Measurements from ENCODE around the gene SLC36A2. TPM values are rescaled to one million over a fixed set of nuclear protein-coding genes. Genes with fewer than 3 reads are reported as not detected.
A peak's percentile ranks its signal among the peaks of the same experiment; 100 is the strongest.

SLC36A2 gene
- total RNA-seq, 1 experiment from 2014 or later = not detected

- ChIA-PET CTCF (no interaction called here), POLR2A (no interaction called here)
- H3K36me3 ChIP-seq (ENCODE audit: control insufficient read depth, insufficient read depth, low read length) = no peaks in the 10 kb centered on the region
- peaks cover 2% of the 10 kb centered on the region; the same call in 1 of the 2 replicates for H3K4me1 ChIP-seq (ENCODE audit: control insufficient read depth, insufficient read depth, low read length)
- no peak for DNase-seq (ENCODE audit: low read depth, low spot score)
- ATAC-seq = no peak
- H3K27me3 ChIP-seq (ENCODE audit: control insufficient read depth, insufficient read depth, low read length) = no peaks in the 10 kb centered on the region
- TF ChIP-seq, protein P1, sequence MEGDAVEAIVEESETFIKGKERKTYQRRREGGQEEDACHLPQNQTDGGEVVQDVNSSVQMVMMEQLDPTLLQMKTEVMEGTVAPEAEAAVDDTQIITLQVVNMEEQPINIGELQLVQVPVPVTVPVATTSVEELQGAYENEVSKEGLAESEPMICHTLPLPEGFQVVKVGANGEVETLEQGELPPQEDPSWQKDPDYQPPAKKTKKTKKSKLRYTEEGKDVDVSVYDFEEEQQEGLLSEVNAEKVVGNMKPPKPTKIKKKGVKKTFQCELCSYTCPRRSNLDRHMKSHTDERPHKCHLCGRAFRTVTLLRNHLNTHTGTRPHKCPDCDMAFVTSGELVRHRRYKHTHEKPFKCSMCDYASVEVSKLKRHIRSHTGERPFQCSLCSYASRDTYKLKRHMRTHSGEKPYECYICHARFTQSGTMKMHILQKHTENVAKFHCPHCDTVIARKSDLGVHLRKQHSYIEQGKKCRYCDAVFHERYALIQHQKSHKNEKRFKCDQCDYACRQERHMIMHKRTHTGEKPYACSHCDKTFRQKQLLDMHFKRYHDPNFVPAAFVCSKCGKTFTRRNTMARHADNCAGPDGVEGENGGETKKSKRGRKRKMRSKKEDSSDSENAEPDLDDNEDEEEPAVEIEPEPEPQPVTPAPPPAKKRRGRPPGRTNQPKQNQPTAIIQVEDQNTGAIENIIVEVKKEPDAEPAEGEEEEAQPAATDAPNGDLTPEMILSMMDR (IDR thresholded peaks at IDR 0.05) = no peak
- no peak for TF ChIP-seq TCF7L2 (IDR thresholded peaks at IDR 0.05; ENCODE audit: low read depth, low read length)
- no peak for TF ChIP-seq SIN3A (IDR thresholded peaks at IDR 0.05; ENCODE audit: borderline replicate concordance, insufficient read depth, low read depth, low read length)
- TF ChIP-seq POLR2AphosphoS5 (IDR thresholded peaks at IDR 0.05; ENCODE audit: low read depth, low read length) = no peak
- TF ChIP-seq REST (IDR thresholded peaks at IDR 0.05; ENCODE audit: insufficient read depth in 1 of 2, low read depth in 2 of 2, low read length in 1 of 2) = no peak
- no peaks in the 10 kb centered on the region for H3K9me3 ChIP-seq (ENCODE audit: control insufficient read depth, insufficient read depth, low read depth, low read length)
- H3K27ac ChIP-seq (ENCODE audit: low read length) = no peak overlapping the region
- in situ Hi-C loops (cut with HindIII; ENCODE audit: low pct_unique_long_range_greater_than_20kb, low sequenced_read_pairs) (no loop called here), intact Hi-C loops (cut with micrococcal nuclease; ENCODE audit: unreplicated experiment) (loop anchor here (10.0 kb wide), 1 partner anchor 169 kb away; no protein-coding TSS in a partner anchor)
- no peak overlapping the region for H3K4me3 ChIP-seq (ENCODE audit: low read depth in 2 of 2, low read length in 2 of 2)
- BruUV-seq (replicated peaks) = no TSS peak
These were observed 53.7 kb downstream of the SLC36A2 start for GRCh38 chr5:151293624-151294023.

GRCh38 chr5:151288180-151288579, 59.2 kb downstream of the SLC36A2 start:
- no peak for DNase-seq (ENCODE audit: low read depth, low spot score)
- no TSS peak for BruUV-seq (replicated peaks)
- ChIA-PET POLR2A (no interaction called here), CTCF (no interaction called here)
- ATAC-seq = peak; percentile 34; the same call in 1 of the 2 replicates
- Histone ChIP-seq H3K4me1 (ENCODE audit: control insufficient read depth, insufficient read depth, low read length) (no peaks in the 10 kb centered on the region), H3K4me3 (ENCODE audit: low read depth in 2 of 2, low read length in 2 of 2) (no peak overlapping the region), H3K27ac (ENCODE audit: low read length) (no peak overlapping the region), H3K9me3 (ENCODE audit: control insufficient read depth, insufficient read depth, low read depth, low read length) (no peaks in the 10 kb centered on the region), H3K27me3 (ENCODE audit: control insufficient read depth, insufficient read depth, low read length) (no peaks in the 10 kb centered on the region), H3K36me3 (ENCODE audit: control insufficient read depth, insufficient read depth, low read length) (no peaks in the 10 kb centered on the region)
- intact Hi-C loops (cut with micrococcal nuclease; ENCODE audit: unreplicated experiment) (no loop called here), in situ Hi-C loops (cut with HindIII; ENCODE audit: low pct_unique_long_range_greater_than_20kb, low sequenced_read_pairs) (no loop called here)
- TF ChIP-seq SIN3A (IDR thresholded peaks at IDR 0.05; ENCODE audit: borderline replicate concordance, insufficient read depth, low read depth, low read length) (no peak), POLR2AphosphoS5 (IDR thresholded peaks at IDR 0.05; ENCODE audit: low read depth, low read length) (no peak), TCF7L2 (IDR thresholded peaks at IDR 0.05; ENCODE audit: low read depth, low read length) (no peak), REST (IDR thresholded peaks at IDR 0.05; ENCODE audit: insufficient read depth in 1 of 2, low read depth in 2 of 2, low read length in 1 of 2) (no peak)
- TF ChIP-seq, protein P1 (IDR thresholded peaks at IDR 0.05) = peak; percentile 40; the same call in 1 of the 2 replicates

Data from Panc1 (cell line).